Peyer's patch (tissue), 4 donors: ENCODE measurements around the gene ARMC8. TPM values are rescaled to one million over a fixed set of nuclear protein-coding genes. Genes with fewer than 3 reads are reported as not detected.

Experiments used
- DNase-seq, 3 donors: peaks; one replicate each; pipeline ENCODE4 v3.0.0-alpha.2; 2017 to 2019
- H3K27ac ChIP-seq, 4 donors: fragments of 200-600 bp; sonication (generic); one replicate each; pipeline ENCODE4 v1.5.1; 2016 to 2019
- H3K27me3 ChIP-seq, 2 donors: fragments of 200-600 bp; sonication (generic); one replicate each; pipeline ENCODE4 v1.5.1; 2019
- H3K36me3 ChIP-seq, 3 donors: fragments of 200-600 bp; sonication (generic); one replicate each; pipeline ENCODE4 v1.5.1; 2016 to 2019
- H3K4me1 ChIP-seq, 4 donors: fragments of 200-600 bp; sonication (generic); one replicate each; pipeline ENCODE4 v1.5.1; 2016 to 2019
- H3K4me3 ChIP-seq, 4 donors: fragments of 200-600 bp; sonication (generic); 1 replicate in 3 of 4; 2 replicates in 1 of 4; pipeline ENCODE4 v1.5.1; 2016 to 2019; ENCODE audit warnings: mild to moderate bottlenecking in 1 of 4
- H3K9me3 ChIP-seq, 4 donors: fragments of 200-600 bp; sonication (generic); one replicate each; pipeline ENCODE4 v1.5.1; 2016 to 2019; ENCODE audit warnings: mild to moderate bottlenecking in 1 of 4
- POLR2A ChIP-seq, 2 donors: fragments of 450-650 bp; IDR thresholded peaks; one replicate each; pipeline ENCODE4 v1.5.1; 2017; ENCODE audit warnings: antibody characterized with exemption in 2 of 2, mild to moderate bottlenecking in 2 of 2, moderate library complexity in 2 of 2
- total RNA-seq, 4 donors: library from RNA; depleted of rRNA; stranded (reverse); fragments of >200 nt; gene quantifications; one replicate each; pipeline ENCODE4 v1.1.0, GENCODE V29; 2016
- TF ChIP-seq, protein P1 (sequence below), 6 experiments: fragments of 450-650 bp in 4 of 6; fragments of 200-600 bp in 2 of 6; sonication (generic) in 1 of 6; IDR thresholded peaks; one replicate each; pipeline ENCODE4 v1.5.1; 2017 to 2019; ENCODE audit warnings: antibody characterized with exemption in 6 of 6, mild to moderate bottlenecking in 3 of 6, moderate library complexity in 1 of 6

The ARMC8 gene
- total RNA-seq, 4 donors from 2014 or later: 35.7 to 77.2 (median 56.3) TPM

DNA sequence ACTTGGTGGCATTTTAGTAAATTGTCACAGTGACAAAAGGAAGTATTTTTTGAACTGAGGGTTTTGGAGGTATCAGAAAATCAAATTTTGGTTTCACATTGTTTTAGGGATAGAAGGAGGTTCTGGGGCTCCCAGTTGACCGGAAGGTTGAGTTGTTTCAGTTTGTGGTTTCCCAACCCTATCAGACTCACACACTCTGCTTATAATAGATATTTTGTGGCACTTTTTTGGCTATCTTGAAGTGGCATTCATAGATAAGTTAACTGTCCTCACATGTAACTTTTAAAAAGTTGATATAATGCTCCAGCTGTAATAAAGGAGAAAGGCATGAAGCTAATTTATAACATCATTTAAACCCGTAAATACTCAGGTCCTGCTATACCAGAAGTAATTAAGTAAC is 12.8 kb downstream of the ARMC8 start:
- Histone ChIP-seq H3K27me3 (no peaks in the 10 kb centered on the region), H3K4me3 (no peak overlapping the region), H3K36me3 (no peaks in the 10 kb centered on the region), H3K27ac (no peak overlapping the region), H3K4me1 (no peaks in the 10 kb centered on the region), H3K9me3 (no peaks in the 10 kb centered on the region)
- TF ChIP-seq, protein P1, sequence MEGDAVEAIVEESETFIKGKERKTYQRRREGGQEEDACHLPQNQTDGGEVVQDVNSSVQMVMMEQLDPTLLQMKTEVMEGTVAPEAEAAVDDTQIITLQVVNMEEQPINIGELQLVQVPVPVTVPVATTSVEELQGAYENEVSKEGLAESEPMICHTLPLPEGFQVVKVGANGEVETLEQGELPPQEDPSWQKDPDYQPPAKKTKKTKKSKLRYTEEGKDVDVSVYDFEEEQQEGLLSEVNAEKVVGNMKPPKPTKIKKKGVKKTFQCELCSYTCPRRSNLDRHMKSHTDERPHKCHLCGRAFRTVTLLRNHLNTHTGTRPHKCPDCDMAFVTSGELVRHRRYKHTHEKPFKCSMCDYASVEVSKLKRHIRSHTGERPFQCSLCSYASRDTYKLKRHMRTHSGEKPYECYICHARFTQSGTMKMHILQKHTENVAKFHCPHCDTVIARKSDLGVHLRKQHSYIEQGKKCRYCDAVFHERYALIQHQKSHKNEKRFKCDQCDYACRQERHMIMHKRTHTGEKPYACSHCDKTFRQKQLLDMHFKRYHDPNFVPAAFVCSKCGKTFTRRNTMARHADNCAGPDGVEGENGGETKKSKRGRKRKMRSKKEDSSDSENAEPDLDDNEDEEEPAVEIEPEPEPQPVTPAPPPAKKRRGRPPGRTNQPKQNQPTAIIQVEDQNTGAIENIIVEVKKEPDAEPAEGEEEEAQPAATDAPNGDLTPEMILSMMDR (IDR thresholded peaks at IDR 0.05): no peak
- TF ChIP-seq POLR2A (IDR thresholded peaks at IDR 0.05): no peak
- DNase-seq: no peak

DNA sequence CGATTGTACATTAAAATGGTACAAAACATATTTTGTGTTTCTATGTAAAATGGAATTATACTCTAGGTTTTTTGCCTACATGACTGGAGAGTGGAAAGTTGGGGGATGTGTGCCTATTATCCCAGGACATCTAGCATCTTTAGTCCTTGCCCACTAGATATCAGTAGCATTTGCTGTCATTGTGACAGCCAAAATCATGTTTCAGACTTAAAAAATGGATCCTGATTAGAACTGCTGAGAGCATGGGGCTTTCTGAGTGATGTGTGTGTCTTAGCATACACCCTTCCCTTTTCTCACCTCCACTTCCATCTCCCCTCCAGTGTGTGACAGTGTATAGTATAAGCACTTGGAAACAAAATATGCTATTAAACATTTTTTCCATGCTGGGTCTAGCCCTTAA is 13.3 kb downstream of the ARMC8 start:
- no peaks in the 10 kb centered on the region for H3K36me3 ChIP-seq
- DNase-seq: no peak
- H3K4me1 ChIP-seq: no peaks in the 10 kb centered on the region
- TF ChIP-seq, protein P1 (IDR thresholded peaks at IDR 0.05): no peak
- TF ChIP-seq POLR2A (IDR thresholded peaks at IDR 0.05): no peak
- no peaks in the 10 kb centered on the region for H3K9me3 ChIP-seq
- no peaks in the 10 kb centered on the region for H3K27me3 ChIP-seq
- no peak overlapping the region for H3K4me3 ChIP-seq
- H3K27ac ChIP-seq: no peak overlapping the region

DNA sequence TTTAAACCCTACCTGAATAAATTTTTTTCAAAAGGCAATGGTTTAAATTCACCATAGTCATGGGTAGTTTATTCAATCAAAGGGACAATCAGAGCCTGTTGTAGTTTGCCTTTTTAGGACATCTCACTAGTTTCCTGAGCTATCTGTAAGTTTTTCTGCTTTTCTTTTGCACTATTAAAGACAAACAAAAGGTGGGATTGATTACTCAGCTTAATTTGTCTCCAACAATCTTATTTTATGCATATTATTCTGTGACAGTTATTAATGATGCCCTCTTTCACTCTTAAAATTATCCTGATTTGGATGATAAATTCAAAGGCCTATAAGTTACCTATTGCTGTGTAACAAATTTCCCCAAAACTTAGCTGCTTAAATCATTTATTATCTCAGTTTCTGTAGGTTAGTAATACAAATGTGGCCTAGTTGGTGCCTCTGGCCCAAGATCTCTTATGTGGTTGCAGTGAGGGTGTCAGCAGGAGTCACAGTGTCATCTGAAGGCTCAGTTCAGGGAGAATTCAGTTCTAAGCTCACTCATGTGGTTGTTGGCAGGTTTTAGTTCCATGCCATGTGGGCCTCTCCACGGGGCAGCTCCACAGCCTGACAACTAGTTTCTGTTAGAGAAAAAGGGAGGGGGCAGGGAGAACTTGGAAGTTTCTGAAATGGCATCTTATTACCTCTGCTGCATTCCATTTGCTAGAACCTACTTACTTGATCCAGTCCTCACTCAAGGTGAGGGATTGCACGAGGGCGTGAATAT is 16.0 kb downstream of the ARMC8 start:
- H3K9me3 ChIP-seq: no peaks in the 10 kb centered on the region
- no peak for DNase-seq
- H3K27ac ChIP-seq: no peak overlapping the region

DNA sequence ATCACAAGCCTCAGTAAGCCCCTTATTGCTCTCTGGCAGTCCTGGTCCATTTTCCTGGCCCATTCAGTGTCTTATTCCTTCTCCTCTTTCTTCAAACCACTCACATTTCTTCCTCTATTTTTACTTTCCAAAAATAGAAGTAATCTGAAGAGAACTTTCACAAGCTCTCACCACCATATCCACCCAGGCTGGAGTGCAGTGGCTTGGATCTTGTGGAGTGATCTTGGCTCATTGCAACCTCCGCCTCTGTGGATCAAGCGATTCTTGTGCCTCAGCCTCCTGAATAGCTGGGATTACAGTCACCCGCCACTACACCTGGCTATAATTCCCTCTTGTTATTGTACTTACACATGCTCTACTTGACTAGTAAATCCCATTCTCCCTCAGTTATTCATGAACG is 16.8 kb downstream of the ARMC8 start:
- H3K9me3 ChIP-seq: no peaks in the 10 kb centered on the region
- TF ChIP-seq POLR2A (IDR thresholded peaks at IDR 0.05): no peak
- TF ChIP-seq, protein P1 (IDR thresholded peaks at IDR 0.05): no peak
- no peak overlapping the region for H3K4me3 ChIP-seq
- no peaks in the 10 kb centered on the region for H3K4me1 ChIP-seq
- H3K27ac ChIP-seq: no peak overlapping the region
- H3K27me3 ChIP-seq: no peaks in the 10 kb centered on the region
- no peak for DNase-seq
- H3K36me3 ChIP-seq: no peaks in the 10 kb centered on the region

More for the DNA sequence above, 16.0 kb downstream of the ARMC8 start:
- Histone ChIP-seq H3K4me1 (no peaks in the 10 kb centered on the region), H3K27me3 (no peaks in the 10 kb centered on the region), H3K4me3 (no peak overlapping the region), H3K36me3 (no peaks in the 10 kb centered on the region)
- TF ChIP-seq, protein P1 (IDR thresholded peaks at IDR 0.05): no peak
- TF ChIP-seq POLR2A (IDR thresholded peaks at IDR 0.05): no peak

DNA sequence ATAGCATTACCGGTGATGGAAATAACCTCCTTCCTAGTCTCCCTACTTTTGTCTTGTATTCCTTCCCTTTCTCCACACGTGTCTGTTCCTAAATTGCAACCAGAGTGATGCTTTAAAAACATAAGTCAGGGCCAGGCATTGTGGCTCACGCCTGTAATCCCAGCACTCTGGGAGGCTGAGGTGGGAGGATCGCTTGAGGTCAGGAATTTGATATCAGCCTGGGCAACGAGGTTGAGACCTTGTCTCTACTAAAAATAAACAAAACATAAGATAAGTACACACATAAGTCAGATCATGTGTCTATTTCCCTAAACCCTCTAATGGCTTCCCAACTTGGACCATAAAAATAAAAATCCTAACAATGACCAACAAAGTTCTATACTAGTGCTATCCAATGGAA is 18.4 kb downstream of the ARMC8 start:
- Histone ChIP-seq H3K4me1 (no peaks in the 10 kb centered on the region), H3K36me3 (no peaks in the 10 kb centered on the region), H3K27me3 (no peaks in the 10 kb centered on the region), H3K27ac (no peak overlapping the region), H3K4me3 (no peak overlapping the region), H3K9me3 (no peaks in the 10 kb centered on the region)
- no peak for TF ChIP-seq POLR2A (IDR thresholded peaks at IDR 0.05)
- TF ChIP-seq, protein P1 (IDR thresholded peaks at IDR 0.05): no peak
- DNase-seq: no peak
